ES-I3 (cell line): ENCODE data around the gene BCAR3.

Source experiments
- H3K36me3 ChIP-seq: 2 replicates; pipeline ENCODE4 v1.6.1; 2013; ENCODE audit warnings: mild to moderate bottlenecking, low read length, control low read depth, moderate library complexity; ENCODE audit not compliant: insufficient read depth
- H3K4me1 ChIP-seq: 2 replicates; pipeline ENCODE4 v1.6.1; 2013; ENCODE audit warnings: mild to moderate bottlenecking, control low read depth, low read length; ENCODE audit not compliant: insufficient read depth
- H3K9ac ChIP-seq: 2 replicates; pipeline ENCODE4 v1.6.1; 2013; ENCODE audit warnings: low read depth, mild to moderate bottlenecking, low read length, moderate library complexity
- H3K9me3 ChIP-seq: 2 replicates; pipeline ENCODE4 v1.6.1; 2013; ENCODE audit warnings: mild to moderate bottlenecking, low read length, moderate library complexity; ENCODE audit not compliant: control insufficient read depth, insufficient read depth

Gene BCAR3

DNA sequence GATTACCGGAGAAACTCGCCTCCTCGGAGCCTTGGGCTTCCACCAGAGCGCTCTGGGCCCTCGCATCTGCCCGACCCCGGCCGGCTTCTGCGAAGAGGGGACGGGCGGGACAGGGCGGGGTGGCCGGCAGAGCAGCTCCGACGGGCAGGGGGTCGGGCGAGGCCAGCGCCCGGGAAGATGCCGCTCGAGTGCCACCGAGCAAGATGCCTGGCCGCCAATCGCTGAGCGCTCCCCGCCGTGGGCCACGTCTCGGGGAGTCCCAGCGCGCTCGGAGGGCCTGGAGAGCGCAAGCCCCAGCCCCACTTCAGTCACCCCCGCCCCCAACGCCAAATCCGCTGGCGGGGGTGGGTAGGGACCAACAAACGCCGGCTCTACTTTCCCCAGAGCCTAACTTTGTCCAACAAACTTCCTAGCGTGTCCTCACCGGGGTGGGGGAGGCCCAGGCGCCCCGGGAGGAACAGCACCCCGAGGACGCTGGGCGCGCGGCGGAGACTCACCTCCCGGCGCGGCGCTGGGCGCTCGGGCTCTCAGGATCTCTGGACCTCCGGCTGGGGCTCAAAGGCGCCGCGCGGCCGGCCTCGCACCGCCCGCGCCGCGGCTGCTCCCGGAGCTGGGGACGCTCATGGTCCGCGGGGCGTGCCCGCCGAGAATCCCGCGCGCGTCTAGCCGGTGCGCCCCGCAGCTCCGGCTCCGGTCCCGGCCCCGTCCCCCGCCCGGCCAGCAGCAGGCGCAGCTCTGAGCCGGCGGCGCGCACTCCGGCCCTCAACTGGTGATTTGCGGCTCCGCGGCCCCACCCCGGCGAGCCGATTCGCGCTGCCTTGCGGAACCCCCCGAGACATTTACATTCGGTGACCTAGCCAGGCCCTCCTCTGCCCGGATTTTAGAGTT lies at the start of gene BCAR3:
Gene BCAR3, minus strand, starts transcription at position 737 of the 888 bp plus-strand sequence. CDS start 6,907 bp downstream, outside the sequence.
- H3K9me3 ChIP-seq: no peaks in the 10 kb centered on the region

DNA sequence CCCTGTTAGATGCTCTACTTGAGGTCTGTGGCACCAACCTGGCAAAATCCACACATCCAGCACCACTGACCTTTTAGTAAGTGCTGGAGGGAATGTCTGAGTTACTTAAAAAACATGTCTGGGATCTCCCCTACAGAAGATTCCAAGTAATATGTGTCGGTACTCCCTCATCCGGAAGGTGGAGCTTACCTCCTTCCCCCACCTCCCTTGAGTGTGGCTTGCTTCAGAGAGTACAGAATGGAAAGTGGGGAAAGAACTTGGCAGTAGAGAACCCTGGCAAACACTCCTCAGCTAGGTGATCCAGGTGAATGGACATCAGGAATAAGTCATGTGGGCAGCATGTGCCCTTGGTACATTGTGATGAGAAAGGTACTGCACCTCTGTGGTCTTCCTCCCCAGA lies 49.0 kb upstream of the BCAR3 start:
- H3K36me3 ChIP-seq: no peaks in the 10 kb centered on the region; the same call in 1 of the 2 replicates
- H3K4me1 ChIP-seq: peaks cover 8% of the 10 kb centered on the region
- H3K9ac ChIP-seq: no peak overlapping the region
- H3K9me3 ChIP-seq: no peaks in the 10 kb centered on the region

More for the DNA sequence above, at the start of gene BCAR3:
- Histone ChIP-seq H3K9ac (peak within 1 kb of the TSS; percentile 69), H3K4me1 (peaks cover 18% of the 10 kb centered on the region; the same call in 1 of the 2 replicates), H3K36me3 (no peaks in the 10 kb centered on the region)

DNA sequence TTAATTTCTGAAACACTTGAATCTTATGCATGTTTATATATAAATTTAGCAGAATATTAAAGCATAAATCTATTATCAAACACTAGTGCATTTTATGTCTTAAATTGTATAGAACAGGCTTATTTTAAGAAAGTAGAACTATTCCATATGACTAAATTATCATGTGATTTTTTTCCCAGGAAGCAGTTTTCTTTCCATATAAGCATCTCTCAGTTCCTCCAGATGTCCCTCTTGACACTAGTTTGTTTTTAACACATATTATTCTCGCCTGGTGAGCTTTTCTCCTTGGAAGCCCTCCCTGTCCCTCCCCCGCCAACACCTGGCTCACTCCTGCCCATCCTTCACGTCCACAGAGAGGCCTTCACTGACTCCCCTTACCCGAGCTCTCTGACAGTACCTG lies 48.3 kb upstream of the BCAR3 start:
- no peaks in the 10 kb centered on the region for H3K9me3 ChIP-seq
- no peak overlapping the region for H3K9ac ChIP-seq
- H3K36me3 ChIP-seq: no peaks in the 10 kb centered on the region; the same call in 1 of the 2 replicates
- H3K4me1 ChIP-seq: peaks cover 8% of the 10 kb centered on the region

DNA sequence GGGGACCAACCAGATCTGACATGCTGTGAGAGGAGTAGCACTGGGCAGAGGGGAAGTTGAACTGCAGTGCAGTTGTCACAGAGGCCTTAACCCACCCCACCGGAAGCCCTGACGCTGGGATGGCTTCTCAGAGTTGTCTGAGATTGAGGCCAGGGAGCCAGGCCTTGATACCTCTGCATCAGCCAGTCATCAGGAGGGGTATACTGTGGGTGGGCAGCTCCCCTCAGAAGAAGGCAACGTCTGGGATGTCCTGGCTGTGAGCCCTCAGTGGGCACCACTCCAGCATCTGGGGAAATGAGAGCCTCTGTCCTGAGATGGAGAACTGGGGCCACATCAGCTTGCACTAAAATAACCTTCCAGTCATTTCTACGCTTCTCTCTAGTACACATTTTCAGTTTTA lies 47.9 kb upstream of the BCAR3 start:
- no peak overlapping the region for H3K9ac ChIP-seq

DNA sequence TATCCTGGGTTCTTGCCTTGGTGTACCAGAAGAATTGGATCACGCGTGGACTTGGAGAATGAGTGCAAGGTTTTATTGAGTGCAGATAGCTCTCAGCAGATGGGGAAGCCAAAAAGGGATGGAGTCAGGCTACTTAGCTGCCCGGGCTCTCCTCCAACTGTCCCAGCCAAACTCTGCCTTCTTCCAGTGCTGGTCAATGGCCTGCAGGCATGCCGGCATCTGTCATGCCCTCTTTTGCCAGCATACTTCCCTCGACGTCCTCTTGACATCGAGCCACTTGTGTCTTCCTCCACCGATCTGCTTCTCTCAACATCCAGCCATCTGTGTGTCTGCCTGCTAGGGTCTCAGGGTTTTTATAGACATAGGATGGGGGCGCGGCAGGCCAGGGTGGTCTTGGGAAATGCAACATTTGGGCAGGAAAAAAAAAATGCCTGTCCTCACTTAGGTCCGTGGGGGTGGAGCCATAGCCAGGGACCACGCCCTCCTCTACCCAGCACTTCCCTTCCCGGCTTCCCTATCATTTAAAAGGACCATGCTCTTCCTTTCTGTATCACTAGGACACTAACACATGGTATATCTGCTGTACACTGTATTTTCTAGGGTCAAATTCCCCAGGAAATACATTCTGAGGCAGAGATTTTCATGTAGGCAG lies 47.0 kb upstream of the BCAR3 start:
- H3K4me1 ChIP-seq: peaks cover 5% of the 10 kb centered on the region
- H3K36me3 ChIP-seq: no peaks in the 10 kb centered on the region; the same call in 1 of the 2 replicates
- no peak overlapping the region for H3K9ac ChIP-seq
- H3K9me3 ChIP-seq: no peaks in the 10 kb centered on the region

More for the DNA sequence above, 47.9 kb upstream of the BCAR3 start:
- H3K9me3 ChIP-seq: no peaks in the 10 kb centered on the region
- H3K36me3 ChIP-seq: no peaks in the 10 kb centered on the region; the same call in 1 of the 2 replicates
- peaks cover 8% of the 10 kb centered on the region for H3K4me1 ChIP-seq

DNA sequence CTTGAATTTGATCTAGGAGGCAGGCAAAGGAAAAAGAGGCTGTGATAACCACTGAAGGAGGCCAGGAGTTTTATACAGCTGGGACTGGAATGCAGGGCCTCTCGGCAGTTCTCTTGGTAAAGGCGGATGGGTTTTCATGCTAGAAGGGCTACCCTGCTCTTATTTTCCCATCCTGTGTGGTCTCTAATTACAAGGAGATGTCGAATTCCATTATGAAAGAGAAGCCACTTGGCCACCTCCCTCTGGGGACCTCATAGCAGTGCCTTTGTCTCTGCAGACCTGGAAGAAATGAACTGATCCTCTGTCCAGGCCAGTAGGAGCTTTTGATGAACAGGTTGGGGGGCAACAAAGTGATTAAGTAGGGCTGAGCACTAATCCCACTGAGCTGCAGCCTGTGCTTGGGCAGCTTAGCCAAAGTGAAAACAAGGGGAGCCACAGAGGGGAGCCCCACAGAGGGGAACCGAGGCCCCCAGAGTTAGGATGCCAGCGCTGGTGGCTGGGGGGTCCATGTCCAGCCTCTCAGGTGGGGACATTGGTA lies 42.2 kb upstream of the BCAR3 start:
- H3K9ac ChIP-seq: no peak overlapping the region
- H3K4me1 ChIP-seq: peaks cover 15% of the 10 kb centered on the region
- no peaks in the 10 kb centered on the region; the same call in 1 of the 2 replicates for H3K36me3 ChIP-seq
- H3K9me3 ChIP-seq: no peaks in the 10 kb centered on the region

DNA sequence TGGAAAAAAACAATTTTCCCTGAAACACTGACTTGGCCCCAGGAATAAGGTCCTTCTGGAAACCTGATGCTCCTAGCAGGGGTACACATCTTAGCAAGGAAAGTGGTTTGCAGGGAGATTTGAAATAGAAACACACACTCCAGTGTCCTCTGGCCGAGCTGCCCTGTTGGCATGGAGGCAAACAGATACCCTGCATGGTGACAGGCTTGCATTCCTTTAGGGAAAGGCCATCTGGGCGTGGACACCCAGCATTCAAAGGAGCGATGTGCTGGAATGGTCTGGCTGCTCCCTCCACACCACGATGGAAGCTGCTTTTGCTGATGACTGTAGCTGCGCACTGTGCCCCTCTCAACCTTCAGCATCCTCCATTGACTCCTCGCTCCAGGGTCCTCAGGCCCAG lies 41.5 kb upstream of the BCAR3 start:
- H3K36me3 ChIP-seq: no peaks in the 10 kb centered on the region
- H3K9me3 ChIP-seq: no peaks in the 10 kb centered on the region
- no peak overlapping the region for H3K9ac ChIP-seq
- peaks cover 15% of the 10 kb centered on the region for H3K4me1 ChIP-seq

DNA sequence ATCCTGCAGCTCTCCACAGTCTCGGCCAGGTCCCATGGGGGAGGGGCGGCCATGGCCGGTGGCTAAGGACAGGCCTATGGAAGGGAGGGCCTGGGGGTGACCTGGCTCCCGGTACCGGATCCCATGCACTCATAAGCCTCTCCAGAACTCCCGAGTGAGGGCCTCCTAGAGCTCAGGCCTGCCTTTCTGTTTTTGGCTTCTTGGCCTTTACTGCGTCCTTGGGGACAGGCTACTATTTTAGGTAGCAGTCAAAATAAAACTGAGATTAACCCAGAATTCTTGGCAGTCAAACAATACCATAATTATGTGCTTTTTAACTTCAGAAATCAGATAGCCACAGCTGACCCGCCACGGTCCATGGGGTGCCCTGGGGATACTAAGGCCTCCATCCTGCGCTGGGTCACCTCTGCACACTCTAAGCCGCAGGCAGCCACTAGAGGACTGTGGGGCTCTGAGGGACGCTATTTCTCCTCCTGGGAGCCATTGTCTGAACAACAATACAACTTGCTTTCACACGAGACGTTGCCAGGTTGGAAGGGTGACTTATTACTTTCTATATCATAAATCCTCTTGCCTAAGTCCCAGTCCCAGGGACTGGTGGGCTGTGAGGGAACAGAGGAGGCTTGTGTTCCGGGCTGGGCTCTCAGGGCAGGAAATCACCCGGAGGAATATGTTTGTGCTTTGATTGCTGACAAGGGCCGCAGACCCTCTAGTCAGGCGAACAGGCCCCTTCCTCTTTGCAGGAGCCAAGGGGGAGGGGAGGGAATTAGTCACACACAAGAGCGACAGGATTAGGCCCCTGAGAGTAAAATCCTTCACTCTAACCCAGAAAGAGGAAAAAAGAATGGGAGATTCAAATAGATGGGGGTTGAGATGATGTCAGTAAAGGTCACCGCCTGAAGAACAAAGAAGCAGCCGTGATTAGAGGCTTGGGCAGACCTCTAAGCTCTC lies 40.7 kb upstream of the BCAR3 start:
- Histone ChIP-seq H3K9me3 (no peaks in the 10 kb centered on the region), H3K36me3 (no peaks in the 10 kb centered on the region), H3K9ac (no peak overlapping the region), H3K4me1 (peaks cover 15% of the 10 kb centered on the region)

DNA sequence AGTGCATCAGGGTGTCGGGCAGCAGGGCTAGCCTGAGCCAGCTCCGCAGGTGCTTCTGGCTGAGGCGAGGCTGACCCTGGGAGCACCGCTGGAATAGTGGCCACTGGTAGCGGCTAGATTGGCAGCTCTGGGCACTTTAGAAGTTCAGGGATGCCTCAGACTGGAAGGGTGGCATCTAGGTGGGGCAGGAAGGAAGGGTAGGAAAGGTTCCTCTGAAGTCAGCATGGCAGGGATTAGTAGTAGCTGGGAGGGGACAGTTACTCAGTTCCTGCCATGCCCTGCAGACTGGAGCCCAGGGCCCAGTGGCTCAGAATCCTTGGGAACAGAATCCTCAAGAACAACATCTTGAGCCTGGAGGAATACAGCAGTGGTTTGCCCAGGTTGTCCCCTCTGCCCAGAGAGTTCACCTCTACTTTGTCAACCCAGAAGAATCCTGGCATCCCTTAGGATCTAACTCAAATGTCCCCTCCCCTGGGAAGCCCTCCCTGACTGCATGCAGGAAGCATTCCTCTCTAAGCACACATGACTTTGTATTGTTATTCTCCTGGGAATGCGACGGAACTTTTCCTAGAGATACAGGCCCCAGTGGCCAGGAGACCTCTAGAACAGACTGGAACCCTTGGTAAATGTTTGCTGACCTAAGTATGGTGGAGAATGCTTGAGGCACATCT lies 39.5 kb upstream of the BCAR3 start:
- no peaks in the 10 kb centered on the region for H3K9me3 ChIP-seq
- peaks cover 15% of the 10 kb centered on the region for H3K4me1 ChIP-seq
- H3K9ac ChIP-seq: no peak overlapping the region
- no peaks in the 10 kb centered on the region for H3K36me3 ChIP-seq

DNA sequence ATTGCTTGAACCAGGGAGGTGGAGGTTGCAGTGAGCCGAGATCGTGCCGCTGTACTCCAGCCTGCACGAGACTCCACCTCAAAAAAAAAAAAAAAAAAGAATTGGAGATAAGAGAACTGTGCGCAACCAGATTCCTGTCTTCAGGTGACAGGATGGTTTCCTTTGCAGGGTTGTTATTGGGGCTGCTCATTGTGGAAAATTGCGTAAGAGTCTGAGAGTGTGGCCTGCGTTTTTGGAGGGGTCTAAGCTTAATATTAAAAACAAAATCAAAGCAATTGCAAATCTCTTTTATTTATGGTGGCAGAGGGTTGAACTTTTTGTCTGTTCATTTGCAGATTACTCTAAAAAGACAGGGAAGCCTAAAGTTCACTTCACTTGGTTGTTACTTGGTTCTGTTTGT lies 36.0 kb upstream of the BCAR3 start:
- Histone ChIP-seq H3K9me3 (no peaks in the 10 kb centered on the region), H3K36me3 (no peaks in the 10 kb centered on the region), H3K9ac (no peak overlapping the region), H3K4me1 (peaks cover 12% of the 10 kb centered on the region; the same call in 1 of the 2 replicates)

DNA sequence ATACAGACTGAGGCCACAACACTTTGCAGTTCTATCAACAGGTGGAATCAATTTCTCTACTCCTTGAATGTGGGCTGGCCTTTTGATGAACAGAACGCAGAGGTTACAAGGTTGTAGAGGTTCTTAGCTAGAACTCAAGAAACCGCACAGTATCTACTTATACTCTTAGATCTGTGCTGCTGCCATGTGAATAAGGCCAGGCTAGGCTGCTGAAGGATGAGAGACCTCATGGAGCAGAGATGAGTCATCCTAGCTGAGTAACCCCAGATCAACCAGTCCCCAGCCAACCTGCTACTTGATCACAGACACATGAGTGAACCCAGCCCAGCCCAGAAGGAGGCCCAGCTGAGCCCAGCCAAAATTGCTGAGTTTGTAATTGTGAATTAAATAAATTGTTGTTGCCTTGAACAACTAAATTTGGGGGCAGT lies 35.3 kb upstream of the BCAR3 start:
- Histone ChIP-seq H3K9me3 (no peaks in the 10 kb centered on the region), H3K9ac (no peak overlapping the region), H3K4me1 (0 out of 2 replicates have a peak, but pooled peaks cover 5% of the 10 kb centered on the region), H3K36me3 (no peaks in the 10 kb centered on the region)

DNA sequence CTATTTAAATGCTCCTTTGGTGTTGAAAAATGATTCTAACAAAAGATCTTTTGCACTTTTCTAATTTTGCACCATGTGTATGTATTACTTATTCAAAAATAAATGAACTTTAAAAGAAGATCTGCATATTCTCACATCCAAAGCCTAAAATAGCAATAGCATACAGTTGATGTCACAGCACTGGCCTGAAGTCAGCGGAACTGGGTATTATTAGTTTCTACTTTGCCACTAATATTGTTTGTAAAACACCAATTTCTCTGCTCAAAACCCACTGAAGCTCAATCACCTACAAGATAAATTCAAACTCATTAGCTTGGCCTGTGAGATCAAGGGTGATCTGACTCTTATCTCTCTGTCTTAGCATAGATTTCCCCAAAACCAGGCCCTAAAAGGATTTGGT lies 34.5 kb upstream of the BCAR3 start:
- H3K36me3 ChIP-seq: no peaks in the 10 kb centered on the region
- no peak overlapping the region for H3K9ac ChIP-seq
- no peaks in the 10 kb centered on the region for H3K9me3 ChIP-seq
- no peaks in the 10 kb centered on the region for H3K4me1 ChIP-seq

DNA sequence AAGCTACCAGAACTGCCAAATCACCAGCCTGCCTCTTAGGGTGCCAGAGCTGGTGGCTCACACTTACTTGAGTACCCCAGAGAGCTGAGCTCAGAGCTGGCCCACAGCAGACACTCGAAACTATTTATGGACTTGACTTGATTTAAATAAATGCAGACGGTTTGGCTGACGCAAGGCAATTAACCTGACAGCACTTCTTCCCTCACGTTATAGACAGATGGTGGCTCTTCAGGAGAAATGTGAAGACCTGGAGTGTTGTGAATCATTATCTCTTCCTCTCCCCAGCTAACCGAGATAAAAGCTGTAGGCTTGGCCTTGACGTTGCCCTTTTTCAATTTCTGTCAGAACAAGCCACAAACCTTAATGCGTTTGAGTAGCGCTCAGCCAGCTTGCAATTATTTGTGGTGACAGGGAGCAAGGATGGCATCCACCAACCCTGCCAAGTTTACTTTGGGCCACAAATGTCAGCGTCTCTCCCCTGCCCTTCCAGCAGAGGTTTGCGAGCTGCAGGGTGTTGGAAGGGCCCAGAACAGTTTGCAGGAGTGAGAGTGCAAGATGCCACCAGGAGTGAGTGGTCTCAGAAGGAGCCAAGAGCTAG lies 34.0 kb upstream of the BCAR3 start:
- Histone ChIP-seq H3K9ac (no peak overlapping the region), H3K36me3 (no peaks in the 10 kb centered on the region), H3K9me3 (no peaks in the 10 kb centered on the region), H3K4me1 (no peaks in the 10 kb centered on the region)
